OCI-LY7 (cell line): Measurements from ENCODE around the gene FBRSL1.

Source experiments
- CTCF ChIP-seq: fragments of 200-600 bp; sonication (generic); conservative IDR thresholded peaks from 2 replicates; pipeline ENCODE4 v1.5.1; 2014; ENCODE audit warnings: mild to moderate bottlenecking, antibody characterized with exemption, low read length, moderate library complexity, mixed read lengths
- EZH2phosphoT487 ChIP-seq: fragments of 200-600 bp; sonication (generic); IDR thresholded peaks from 2 replicates; pipeline ENCODE4 v1.6.1; 2018; ENCODE audit warnings: low read depth, borderline replicate concordance, mild to moderate bottlenecking, mixed run types, antibody characterized with exemption, low read length, moderate library complexity, mixed read lengths

GRCh38 chr12:132534076-132534475 is 44.1 kb downstream of the FBRSL1 start:
- TF ChIP-seq CTCF, result no peak
- TF ChIP-seq EZH2phosphoT487, result no peak
